K562 (cell line): Measurements from ENCODE around the gene GEMIN4. TPM values are rescaled to one million over a fixed set of nuclear protein-coding genes. Genes with fewer than 3 reads are reported as not detected.

ENCODE experiments used
- ATAC-seq: fragments of 200-7000 bp; cut with Tn5 transposase; 3 replicates; pipeline ENCODE4 v1.9.1; 2020; ENCODE audit warnings: moderate library complexity
- BruUV-seq: library from RNA; stranded (reverse); fragments of 400-500 nt; replicated peaks from 2 replicates; lab custom pipeline; 2021; lab: Mats Ljungman, UMichigan
- CTCF ChIA-PET: fragments of 300-600 bp; formaldehyde crosslinking; extraction: SDS; loops from one replicate; lab custom pipeline; 2021; ENCODE audit warnings: low intra/inter-chr PET ratio; lab: Yijun Ruan, JAX
- POLR2A ChIA-PET: fragments of 300-600, 350-650 bp; sonication (Branson Sonifier 250); formaldehyde crosslinking; extraction: SDS; loops from one replicate; lab custom pipeline; 2021; ENCODE audit warnings: antibody characterized with exemption, inconsistent platforms; lab: Yijun Ruan, JAX
- DNase-seq, 4 experiments: peaks; one replicate each; pipeline versions ENCODE4 v3.0.0 to v3.0.0-alpha.2; 2011 to 2018; ENCODE audit warnings: low spot score in 3 of 4, mixed read lengths in 3 of 4; ENCODE audit errors: extremely low read depth in 1 of 4
- FAIRE-seq: peaks from 2 replicates; lab custom pipeline; 2011; peaks lifted over from hg19 to GRCh38; lab: Jason Lieb, UNC
- H2AFZ ChIP-seq: 2 replicates; pipeline ENCODE4 v1.6.0; 2011; ENCODE audit warnings: low read depth, low read length, control low read depth, inconsistent platforms
- H3K27ac ChIP-seq: fragments of 200-600 bp; 3 replicates; pipeline ENCODE4 v1.8.0; 2011; ENCODE audit warnings: low read depth, mild to moderate bottlenecking, control low read depth, inconsistent platforms, low read length, moderate library complexity, mixed read lengths; ENCODE audit errors: extremely low read depth
- H3K27me3 ChIP-seq, 2 experiments: fragments of 300-600 bp in 1 of 2; 2 replicates in 1 of 2; 3 replicates in 1 of 2; pipeline versions ENCODE4 v1.6.0 to v1.8.0; 2011; ENCODE audit warnings: inconsistent platforms in 2 of 2, low read length in 2 of 2, mild to moderate bottlenecking in 1 of 2, mixed read lengths in 1 of 2, moderate library complexity in 1 of 2; ENCODE audit not compliant: control insufficient read depth in 2 of 2, insufficient read depth in 2 of 2
- H3K36me3 ChIP-seq: fragments of 300-600 bp; 3 replicates; pipeline ENCODE4 v1.8.0; 2011; ENCODE audit warnings: mild to moderate bottlenecking, low read length, inconsistent platforms; ENCODE audit not compliant: control insufficient read depth, insufficient read depth
- H3K4me1 ChIP-seq, 2 experiments: fragments of 200-600 bp in 1 of 2; replicated peaks in 1 of 2; 2 replicates in 1 of 2; 3 replicates in 1 of 2; pipeline versions ENCODE4 v1.5.1 to v1.8.0; 2011; ENCODE audit warnings: inconsistent platforms in 2 of 2, low read length in 2 of 2, mild to moderate bottlenecking in 1 of 2, mixed read lengths in 1 of 2, moderate library complexity in 1 of 2; ENCODE audit not compliant: control insufficient read depth in 2 of 2, insufficient read depth in 2 of 2
- H3K4me2 ChIP-seq: 2 replicates; pipeline ENCODE4 v1.6.1; 2011; ENCODE audit warnings: low read length, control low read depth, inconsistent platforms, mixed read lengths; ENCODE audit not compliant: insufficient read depth
- H3K4me3 ChIP-seq: fragments of 200-600 bp; sonication (generic), shearing (Covaris generic); 2 replicates; pipeline ENCODE4 v1.5.1; 2016; ENCODE audit warnings: control low read depth, inconsistent platforms
- H3K79me2 ChIP-seq: fragments of 200-600 bp; 3 replicates; pipeline ENCODE4 v1.8.0; 2011; ENCODE audit warnings: low read length, inconsistent platforms; ENCODE audit not compliant: control insufficient read depth, insufficient read depth
- H3K9ac ChIP-seq, 2 experiments: 2 replicates each; pipeline versions ENCODE4 v1.6.0 to v1.6.1; 2011; ENCODE audit warnings: low read depth in 2 of 2, low read length in 2 of 2, control low read depth in 1 of 2, inconsistent platforms in 1 of 2, mild to moderate bottlenecking in 1 of 2, mixed read lengths in 1 of 2; ENCODE audit not compliant: insufficient read depth in 1 of 2
- H3K9me1 ChIP-seq: one replicate; pipeline ENCODE4 v1.6.0; 2011; ENCODE audit warnings: inconsistent platforms, mild to moderate bottlenecking, low read length, moderate library complexity; ENCODE audit not compliant: control insufficient read depth, insufficient read depth
- H3K9me3 ChIP-seq: replicated peaks from 2 replicates; pipeline ENCODE4 v1.5.1; 2011; ENCODE audit warnings: low read depth, low read length, inconsistent platforms; ENCODE audit not compliant: control insufficient read depth, insufficient read depth
- H4K20me1 ChIP-seq: replicated peaks from 2 replicates; pipeline ENCODE4 v1.6.1; 2011; ENCODE audit warnings: low read length, inconsistent platforms, mixed read lengths; ENCODE audit not compliant: control insufficient read depth, insufficient read depth
- CEBPB ChIP-seq: fragments of 450-650 bp; IDR thresholded peaks from 2 replicates; pipeline ENCODE4 v1.6.1; 2016; ENCODE audit warnings: missing genetic modification characterization, missing compliant biosample characterization
- CREBBP ChIP-seq: IDR thresholded peaks from one replicate; pipeline ENCODE4 v1.6.1; 2012; ENCODE audit warnings: low read depth, mild to moderate bottlenecking, control low read depth, inconsistent platforms, low read length
- DPF2 ChIP-seq: fragments of 450-650 bp; IDR thresholded peaks from 2 replicates; pipeline ENCODE4 v1.6.1; 2016
- GTF2F1 ChIP-seq: IDR thresholded peaks from 2 replicates; pipeline ENCODE4 v1.6.1; 2011; ENCODE audit warnings: low read depth, low read length, improper control_type of control experiment
- JUND ChIP-seq, 2 experiments: IDR thresholded peaks; 2 replicates in 1 of 2; 3 replicates in 1 of 2; pipeline ENCODE4 v1.6.1; 2011; ENCODE audit warnings: borderline replicate concordance in 2 of 2, low read depth in 2 of 2, low read length in 2 of 2, improper control_type of control experiment in 1 of 2, missing biosample characterization in 1 of 2, missing genetic modification characterization in 1 of 2, missing genetic modification reagents in 1 of 2
- NR2C1 ChIP-seq, 2 experiments: fragments of 450-650 bp; IDR thresholded peaks; 2 replicates each; pipeline ENCODE4 v1.6.1; 2017; ENCODE audit warnings: mild to moderate bottlenecking in 2 of 2, antibody characterized with exemption in 1 of 2, inconsistent platforms in 1 of 2, missing compliant biosample characterization in 1 of 2, missing genetic modification characterization in 1 of 2
- NR2F6 ChIP-seq: fragments of 450-650 bp; formaldehyde crosslinking; IDR thresholded peaks from 2 replicates; pipeline ENCODE4 v1.4.0; 2020; ENCODE audit warnings: mild to moderate bottlenecking
- RFX5 ChIP-seq: IDR thresholded peaks from 2 replicates; pipeline ENCODE4 v1.6.1; 2011; ENCODE audit warnings: low read depth, mild to moderate bottlenecking, improper control_type of control experiment, low read length
- SRSF9 ChIP-seq: fragments of 200-400 bp; formaldehyde crosslinking; IDR thresholded peaks from 2 replicates; pipeline ENCODE4 v1.6.1; 2017; ENCODE audit warnings: low read depth, low read length, borderline replicate concordance
- U2AF1 ChIP-seq: fragments of 200-400 bp; formaldehyde crosslinking; optimal IDR thresholded peaks from 2 replicates; pipeline ENCODE3; 2017; ENCODE audit warnings: mild to moderate bottlenecking, low read depth, low read length, moderate library complexity
- U2AF2 ChIP-seq: fragments of 200-400 bp; formaldehyde crosslinking; optimal IDR thresholded peaks from 2 replicates; pipeline ENCODE3; 2017; ENCODE audit warnings: low read depth, mild to moderate bottlenecking, low read length
- ZFP36 ChIP-seq: fragments of 150-350 bp; IDR thresholded peaks from 2 replicates; pipeline ENCODE4 v1.6.1; 2018; ENCODE audit warnings: low read length, low read depth; ENCODE audit not compliant: partially characterized antibody
- ZNF133 ChIP-seq: fragments of 250-450 bp; sonication (Bioruptor Pico); IDR thresholded peaks from 2 replicates; pipeline ENCODE4 v1.4.0; 2020; ENCODE audit warnings: mild to moderate bottlenecking
- ZNF146 ChIP-seq: IDR thresholded peaks from one replicate; pipeline ENCODE4 v1.6.1; 2018; ENCODE audit warnings: missing compliant biosample characterization; ENCODE audit not compliant: unreplicated experiment
- ZNF584 ChIP-seq: fragments of 200-800 bp; sonication (Bioruptor generic); IDR thresholded peaks from 2 replicates; pipeline ENCODE4 v1.6.1; 2016; ENCODE audit warnings: low read depth, mild to moderate bottlenecking, missing genetic modification characterization, missing compliant biosample characterization
- ZSCAN32 ChIP-seq: fragments of 450-650 bp; formaldehyde crosslinking; IDR thresholded peaks from 2 replicates; pipeline ENCODE4 v1.4.0; 2020; ENCODE audit warnings: mild to moderate bottlenecking, moderate library complexity
- WGBS: fragments of 100-300 bp; shearing (Covaris generic); methylation state at CpG from one replicate; pipeline ENCODE4 v1.1.6; 2016; ENCODE audit warnings: low coverage, mixed read lengths; ENCODE audit not compliant: insufficient coverage; ENCODE audit errors: missing lambda C conversion rate; 5-methylcytosine and 5-hydroxymethylcytosine counted together
- in situ Hi-C: fragments of 300-500 bp; cut with MboI; formaldehyde crosslinking; loops from 4 replicates; pipeline ENCODE4 v1.15.0; 2018; ENCODE audit warnings: inconsistent platforms, mixed read lengths
- intact Hi-C: fragments of 100-400 bp; cut with micrococcal nuclease; formaldehyde crosslinking; loops from 2 replicates; pipeline ENCODE4 v1.14.2; 2022
- polyA plus RNA-seq, 8 experiments: library from polyadenylated mRNA; depleted of rRNA in 4 of 8; stranded (reverse) in 5 of 8; unstranded in 3 of 8; fragments of >200 nt; fragmentation: Nextera tagmentation in 2 of 8; fragmentation: Illumina TruSeq in 1 of 8; extraction: Ambion mirVana in 2 of 8; extraction: Trizol in 1 of 8; gene quantifications; 2 replicates each; pipeline versions ENCODE4 v1.2.1 to v1.2.3, GENCODE V29; 2011 to 2014; ENCODE audit warnings: inconsistent platforms in 1 of 8, missing spikeins in 1 of 8
- total RNA-seq, 7 experiments: library from RNA; depleted of rRNA in 6 of 7; stranded (reverse); fragments of >200 nt in 6 of 7; fragmentation: Illumina TruSeq in 2 of 7; extraction: Trizol in 2 of 7; gene quantifications; 2 replicates each; pipeline versions ENCODE4 v1.2.1 to v1.2.3, GENCODE V29; 2011 to 2021; ENCODE audit warnings: low replicate concordance in 1 of 7
- TF ChIP-seq, protein P1 (sequence below): fragments of 450-650 bp; IDR thresholded peaks from 2 replicates; pipeline ENCODE4 v1.6.1; 2016; ENCODE audit warnings: borderline replicate concordance
- TF ChIP-seq, protein P2 (sequence below): fragments of 250-450 bp; sonication (Bioruptor Pico); IDR thresholded peaks from 2 replicates; pipeline ENCODE4 v1.8.0; 2021; ENCODE audit warnings: mild to moderate bottlenecking, moderate library complexity

GEMIN4 gene
- total and polyA plus RNA-seq, 9 of the 15 experiments (the other 6 are each of a cell fraction or from before 2014, with no cell fraction given), result 1.8 to 42.5 (median 10.8) TPM

GRCh38 chr17:773016-773415 lies 21.0 kb upstream of the GEMIN4 start:
- Histone ChIP-seq H3K79me2 (no peaks in the 10 kb centered on the region), H3K27me3 (no peaks in the 10 kb centered on the region), H3K27ac (no peak overlapping the region), H3K4me3 (no peak overlapping the region), H4K20me1 (no peaks in the 10 kb centered on the region), H3K9ac (no peak overlapping the region), H3K9me1 (no peaks in the 10 kb centered on the region), H3K4me1 (no peaks in the 10 kb centered on the region), H2AFZ (no peak overlapping the region), H3K9me3 (no peaks in the 10 kb centered on the region), H3K36me3 (peaks cover 85% of the 10 kb centered on the region), H3K4me2 (no peak overlapping the region)
- no peak for ATAC-seq
- WGBS, result 98% methylated on average over 4 of the region's 5 CpGs
- TF ChIP-seq NR2C1 (IDR thresholded peaks at IDR 0.05) (no peak), NR2C1 (tag; IDR thresholded peaks at IDR 0.05) (no peak), SRSF9 (no peak), NR2F6 (no peak), ZFP36 (no peak), U2AF2 (no peak), ZSCAN32 (CRISPR knock-in tag) (no peak), ZNF146 (CRISPR knock-in tag) (no peak), ZNF584 (CRISPR knock-in tag) (no peak), RFX5 (no peak), ZNF133 (no peak), U2AF1 (no peak), GTF2F1 (no peak), CEBPB (no peak), DPF2 (no peak), JUND (IDR thresholded peaks at IDR 0.05; ENCODE audit: borderline replicate concordance, low read depth, low read length) (no peak), JUND (tag; IDR thresholded peaks at IDR 0.05; ENCODE audit: borderline replicate concordance, low read depth, low read length) (no peak), CREBBP (no peak)
- TF ChIP-seq, protein P1, sequence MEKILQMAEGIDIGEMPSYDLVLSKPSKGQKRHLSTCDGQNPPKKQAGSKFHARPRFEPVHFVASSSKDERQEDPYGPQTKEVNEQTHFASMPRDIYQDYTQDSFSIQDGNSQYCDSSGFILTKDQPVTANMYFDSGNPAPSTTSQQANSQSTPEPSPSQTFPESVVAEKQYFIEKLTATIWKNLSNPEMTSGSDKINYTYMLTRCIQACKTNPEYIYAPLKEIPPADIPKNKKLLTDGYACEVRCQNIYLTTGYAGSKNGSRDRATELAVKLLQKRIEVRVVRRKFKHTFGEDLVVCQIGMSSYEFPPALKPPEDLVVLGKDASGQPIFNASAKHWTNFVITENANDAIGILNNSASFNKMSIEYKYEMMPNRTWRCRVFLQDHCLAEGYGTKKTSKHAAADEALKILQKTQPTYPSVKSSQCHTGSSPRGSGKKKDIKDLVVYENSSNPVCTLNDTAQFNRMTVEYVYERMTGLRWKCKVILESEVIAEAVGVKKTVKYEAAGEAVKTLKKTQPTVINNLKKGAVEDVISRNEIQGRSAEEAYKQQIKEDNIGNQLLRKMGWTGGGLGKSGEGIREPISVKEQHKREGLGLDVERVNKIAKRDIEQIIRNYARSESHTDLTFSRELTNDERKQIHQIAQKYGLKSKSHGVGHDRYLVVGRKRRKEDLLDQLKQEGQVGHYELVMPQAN, result no peak
- TF ChIP-seq, protein P2, sequence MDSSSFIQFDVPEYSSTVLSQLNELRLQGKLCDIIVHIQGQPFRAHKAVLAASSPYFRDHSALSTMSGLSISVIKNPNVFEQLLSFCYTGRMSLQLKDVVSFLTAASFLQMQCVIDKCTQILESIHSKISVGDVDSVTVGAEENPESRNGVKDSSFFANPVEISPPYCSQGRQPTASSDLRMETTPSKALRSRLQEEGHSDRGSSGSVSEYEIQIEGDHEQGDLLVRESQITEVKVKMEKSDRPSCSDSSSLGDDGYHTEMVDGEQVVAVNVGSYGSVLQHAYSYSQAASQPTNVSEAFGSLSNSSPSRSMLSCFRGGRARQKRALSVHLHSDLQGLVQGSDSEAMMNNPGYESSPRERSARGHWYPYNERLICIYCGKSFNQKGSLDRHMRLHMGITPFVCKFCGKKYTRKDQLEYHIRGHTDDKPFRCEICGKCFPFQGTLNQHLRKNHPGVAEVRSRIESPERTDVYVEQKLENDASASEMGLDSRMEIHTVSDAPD (CRISPR knock-in tag), result no peak
- in situ Hi-C loops (no loop called here), intact Hi-C loops (no loop called here)
- BruUV-seq, result no TSS peak
- CTCF ChIA-PET, result no interaction called here
- POLR2A ChIA-PET, result no interaction called here
- no peak for DNase-seq
- no peak for FAIRE-seq
